Esophagus squamous epithelium (tissue), 5 donors: ENCODE results near the gene DCAKD. TPM values are rescaled to one million over a fixed set of nuclear protein-coding genes. Genes with fewer than 3 reads are reported as not detected.

Experiments used
- DNase-seq: peaks from one replicate; lab custom pipeline; 2025; lab: John Stamatoyannopoulos, UW
- H3K27ac ChIP-seq, 4 donors: fragments of 200-600 bp; sonication (generic); one replicate each; pipeline ENCODE4 v1.5.1; 2016 to 2019; ENCODE audit warnings: mild to moderate bottlenecking in 1 of 4
- H3K27me3 ChIP-seq, 4 donors: fragments of 200-600 bp; sonication (generic); 1 replicate in 3 of 4; 2 replicates in 1 of 4; pipeline versions ENCODE4 v1.5.1 to v1.6.0; 2017 to 2021; ENCODE audit warnings: antibody characterized with exemption in 1 of 4
- H3K36me3 ChIP-seq, 3 donors: fragments of 200-600 bp; sonication (generic); one replicate each; pipeline ENCODE4 v1.5.1; 2016 to 2019
- H3K4me1 ChIP-seq, 3 donors: fragments of 200-600 bp; sonication (generic); one replicate each; pipeline ENCODE4 v1.5.1; 2017 to 2019
- H3K4me3 ChIP-seq, 4 donors: fragments of 200-600 bp; sonication (generic); 1 replicate in 3 of 4; 2 replicates in 1 of 4; pipeline ENCODE4 v1.5.1; 2016 to 2019; ENCODE audit warnings: mild to moderate bottlenecking in 2 of 4, moderate library complexity in 1 of 4
- H3K9me3 ChIP-seq, 3 donors: fragments of 200-600 bp; sonication (generic); one replicate each; pipeline ENCODE4 v1.5.1; 2016 to 2019
- POLR2A ChIP-seq, 4 donors: fragments of 450-650 bp; IDR thresholded peaks; one replicate each; pipeline ENCODE4 v1.6.1; 2017; ENCODE audit warnings: antibody characterized with exemption in 4 of 4, mild to moderate bottlenecking in 4 of 4, moderate library complexity in 3 of 4
- WGBS, 2 donors: methylation state at CpG; one replicate each; pipeline ENCODE4 v1.1.5; 2018; 5-methylcytosine and 5-hydroxymethylcytosine counted together
- intact Hi-C: fragments of 100-400 bp; cut with DNase I; formaldehyde crosslinking; loops from one replicate; pipeline ENCODE4 v1.15.0; 2022
- total RNA-seq, 4 donors: library from RNA; depleted of rRNA; stranded (reverse); fragments of >200 nt; gene quantifications; one replicate each; pipeline ENCODE4 v1.1.0, GENCODE V29; 2016
- TF ChIP-seq, protein P1 (sequence below), 6 experiments: fragments of 450-650 bp in 4 of 6; fragments of 200-600 bp in 2 of 6; sonication (generic) in 2 of 6; IDR thresholded peaks; one replicate each; pipeline ENCODE4 v1.5.1; 2016 to 2019; ENCODE audit warnings: antibody characterized with exemption in 6 of 6, mild to moderate bottlenecking in 4 of 6, moderate library complexity in 4 of 6
- donor health status: DM: yes; HTN: yes; CAD: no.

The DCAKD gene
- total RNA-seq, 4 donors from 2014 or later, result 23.8 to 44.1 (median 34.7) TPM

DNA sequence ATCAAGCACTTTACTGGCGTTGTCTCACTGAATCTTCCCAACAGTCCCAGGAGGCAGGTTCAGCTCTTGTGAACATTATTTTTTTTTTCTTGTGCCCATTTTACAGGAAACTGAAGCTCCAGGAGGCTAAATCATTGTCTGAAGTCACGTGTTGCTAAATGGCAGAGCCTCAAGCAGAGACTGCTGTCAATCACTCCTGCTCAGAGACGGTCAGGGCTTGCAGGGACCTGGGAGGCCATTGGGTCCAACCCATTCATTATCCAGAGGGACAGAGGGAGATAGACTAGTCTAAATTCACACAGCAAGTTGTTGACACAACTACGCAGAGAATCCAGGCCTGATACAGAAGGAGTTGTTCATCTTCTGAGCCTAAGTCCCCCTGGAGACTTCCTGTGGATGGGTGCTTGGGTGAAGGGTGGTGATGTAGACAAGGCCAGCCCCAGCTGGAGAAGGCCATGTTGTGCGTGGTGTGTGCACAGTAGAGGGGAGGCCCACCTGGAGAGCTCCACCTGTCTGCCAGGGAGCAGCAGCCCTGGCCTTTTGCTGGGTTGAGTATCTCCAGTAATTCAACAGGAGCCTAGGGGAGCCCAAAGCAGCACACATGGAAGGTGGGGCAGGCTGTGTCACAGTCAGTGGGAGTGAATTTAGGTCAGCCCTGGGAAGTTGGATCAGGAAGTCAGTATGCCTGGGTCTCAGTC lies 59.0 kb downstream of the DCAKD start:
- no peak for TF ChIP-seq POLR2A (IDR thresholded peaks at IDR 0.05)
- TF ChIP-seq, protein P1, sequence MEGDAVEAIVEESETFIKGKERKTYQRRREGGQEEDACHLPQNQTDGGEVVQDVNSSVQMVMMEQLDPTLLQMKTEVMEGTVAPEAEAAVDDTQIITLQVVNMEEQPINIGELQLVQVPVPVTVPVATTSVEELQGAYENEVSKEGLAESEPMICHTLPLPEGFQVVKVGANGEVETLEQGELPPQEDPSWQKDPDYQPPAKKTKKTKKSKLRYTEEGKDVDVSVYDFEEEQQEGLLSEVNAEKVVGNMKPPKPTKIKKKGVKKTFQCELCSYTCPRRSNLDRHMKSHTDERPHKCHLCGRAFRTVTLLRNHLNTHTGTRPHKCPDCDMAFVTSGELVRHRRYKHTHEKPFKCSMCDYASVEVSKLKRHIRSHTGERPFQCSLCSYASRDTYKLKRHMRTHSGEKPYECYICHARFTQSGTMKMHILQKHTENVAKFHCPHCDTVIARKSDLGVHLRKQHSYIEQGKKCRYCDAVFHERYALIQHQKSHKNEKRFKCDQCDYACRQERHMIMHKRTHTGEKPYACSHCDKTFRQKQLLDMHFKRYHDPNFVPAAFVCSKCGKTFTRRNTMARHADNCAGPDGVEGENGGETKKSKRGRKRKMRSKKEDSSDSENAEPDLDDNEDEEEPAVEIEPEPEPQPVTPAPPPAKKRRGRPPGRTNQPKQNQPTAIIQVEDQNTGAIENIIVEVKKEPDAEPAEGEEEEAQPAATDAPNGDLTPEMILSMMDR (IDR thresholded peaks at IDR 0.05), result no peak
- intact Hi-C loops, result no loop called here
- no peaks in the 10 kb centered on the region for H3K9me3 ChIP-seq
- H3K27me3 ChIP-seq, result peaks cover 0 to 38% (median 1%) of the 10 kb centered on the region in 4 donors
- H3K27ac ChIP-seq, result no peak overlapping the region
- no peak for DNase-seq
- no peak overlapping the region for H3K4me3 ChIP-seq
- whole genome bisulfite sequencing, 2 donors, result 79 to 80% methylated on average over 4 to 5 of the region's 5 CpGs
- no peaks in the 10 kb centered on the region for H3K36me3 ChIP-seq
- peaks cover 0 to 6% (median 5%) of the 10 kb centered on the region in 3 donors for H3K4me1 ChIP-seq

DNA sequence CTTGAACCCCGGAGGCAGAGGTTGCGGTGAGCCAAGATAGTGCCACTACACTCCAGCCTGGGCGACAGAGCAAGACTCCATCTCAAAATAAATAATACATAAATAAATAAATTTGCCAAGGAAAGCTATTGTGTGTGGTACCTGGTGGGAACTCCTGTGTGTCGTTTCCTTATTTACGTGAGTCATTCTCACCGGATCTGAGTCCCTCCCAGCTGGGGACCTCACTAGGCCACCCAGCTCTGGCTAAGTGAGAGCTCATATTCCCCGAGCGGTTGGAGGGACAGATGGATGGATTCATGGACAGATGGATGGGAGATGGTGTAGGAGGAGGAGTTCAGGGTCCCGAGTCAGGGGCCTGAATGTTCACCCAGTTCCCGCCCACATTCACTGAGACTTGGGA lies 60.4 kb downstream of the DCAKD start:
- no peak for DNase-seq
- Histone ChIP-seq H3K27me3 (peaks cover 0 to 48% (median 1%) of the 10 kb centered on the region in 4 donors), H3K9me3 (no peaks in the 10 kb centered on the region), H3K4me3 (no peak overlapping the region), H3K4me1 (peaks cover 0 to 10% (median 8%) of the 10 kb centered on the region in 3 donors), H3K27ac (no peak overlapping the region), H3K36me3 (no peaks in the 10 kb centered on the region)
- intact Hi-C loops, result no loop called here
- TF ChIP-seq, protein P1 (IDR thresholded peaks at IDR 0.05), result no peak
- TF ChIP-seq POLR2A (IDR thresholded peaks at IDR 0.05), result no peak
- WGBS, 2 donors, result 64 to 75% methylated on average over 9 to 10 of the region's 10 CpGs

DNA sequence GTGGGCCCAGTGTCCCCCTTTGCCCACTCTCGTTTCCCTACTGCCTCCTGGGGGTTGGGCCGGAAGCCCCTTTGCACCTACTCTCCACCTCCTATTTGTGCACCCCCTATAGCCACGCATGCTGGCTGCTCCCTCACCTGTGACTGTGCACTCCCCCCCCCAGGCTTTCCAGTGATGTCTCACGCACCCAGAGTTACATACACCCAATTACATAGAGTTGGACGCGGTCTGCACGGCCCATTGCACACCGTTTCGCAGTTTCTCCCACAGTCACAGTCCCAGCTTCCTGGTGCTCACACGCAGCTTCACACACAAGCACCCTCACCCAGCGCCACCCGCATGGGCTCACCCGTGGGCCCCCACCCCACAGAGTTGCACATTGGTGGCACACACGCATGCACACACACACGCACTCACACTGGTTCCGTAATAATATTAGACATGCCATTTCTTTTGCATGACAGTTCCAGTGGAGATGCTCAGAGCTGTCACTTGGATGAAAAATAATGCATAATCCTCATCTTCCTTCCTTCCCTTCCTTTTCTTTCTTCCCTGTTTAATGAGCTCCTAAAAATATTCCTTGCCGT lies 61.8 kb downstream of the DCAKD start:
- WGBS, 2 donors, result 87 to 88% methylated on average over 16 to 17 of the region's 17 CpGs
- H3K4me1 ChIP-seq, result peaks cover 0 to 10% (median 8%) of the 10 kb centered on the region in 3 donors
- no peaks in the 10 kb centered on the region for H3K9me3 ChIP-seq
- DNase-seq, result no peak
- no peak overlapping the region for H3K27ac ChIP-seq
- no peaks in the 10 kb centered on the region for H3K36me3 ChIP-seq
- no peak for TF ChIP-seq POLR2A (IDR thresholded peaks at IDR 0.05)
- TF ChIP-seq, protein P1 (IDR thresholded peaks at IDR 0.05), result no peak
- peaks cover 0 to 51% (median 1%) of the 10 kb centered on the region in 4 donors for H3K27me3 ChIP-seq
- H3K4me3 ChIP-seq, result no peak overlapping the region
- intact Hi-C loops, result no loop called here

DNA sequence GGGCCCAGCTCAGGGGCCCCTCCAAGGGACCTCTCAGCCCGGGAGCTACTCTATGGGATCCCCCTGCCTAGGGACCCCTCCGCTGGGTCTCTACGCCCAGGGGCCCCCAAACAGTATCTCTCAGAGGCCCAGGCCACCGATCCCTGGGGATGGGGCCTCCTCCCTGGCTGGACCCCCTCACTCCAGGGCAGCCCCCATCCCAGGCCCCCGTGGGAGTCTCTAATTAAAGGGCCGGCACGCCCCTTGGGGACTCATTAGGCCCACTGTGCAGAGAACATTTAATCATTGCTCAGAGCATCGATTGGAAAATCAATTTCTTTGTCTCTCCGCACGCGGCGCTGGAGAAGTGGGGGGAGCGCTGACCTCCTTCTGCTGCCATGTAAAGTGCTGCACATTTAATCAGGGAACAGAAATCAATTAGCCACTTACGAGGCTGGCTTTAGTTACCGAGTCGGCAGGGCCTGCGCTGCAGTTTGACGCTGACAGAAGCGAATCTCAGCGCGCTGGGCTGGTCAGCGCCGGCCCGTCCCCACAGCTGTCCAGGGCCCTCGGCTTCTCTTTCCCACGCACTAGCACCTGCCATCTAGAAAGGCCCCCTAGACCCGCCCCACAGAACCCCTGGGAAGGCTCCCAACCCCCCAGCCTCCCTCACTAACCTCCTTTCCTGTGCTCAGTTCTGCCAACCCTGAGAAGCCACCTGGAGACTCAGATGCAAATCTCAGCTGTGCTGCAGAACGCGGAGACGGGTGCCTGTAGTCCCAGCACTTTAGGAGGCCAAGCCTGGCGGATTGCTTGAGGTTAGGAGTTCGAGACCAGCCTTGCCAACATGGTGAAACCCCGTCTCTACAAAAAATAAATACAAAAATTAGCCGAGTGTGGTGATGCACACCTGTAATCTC lies 63.1 kb downstream of the DCAKD start:
- Histone ChIP-seq H3K27ac (no peak overlapping the region), H3K36me3 (no peaks in the 10 kb centered on the region), H3K4me1 (peaks cover 0 to 10% (median 8%) of the 10 kb centered on the region in 3 donors), H3K4me3 (no peak overlapping the region), H3K27me3 (peaks cover 0 to 51% (median 1%) of the 10 kb centered on the region in 4 donors), H3K9me3 (no peaks in the 10 kb centered on the region)
- no peak for DNase-seq
- intact Hi-C loops, result no loop called here
- whole genome bisulfite sequencing, 2 donors, result 67 to 75% methylated on average over 12 to 14 of the region's 34 CpGs
- no peak for TF ChIP-seq POLR2A (IDR thresholded peaks at IDR 0.05)
- TF ChIP-seq, protein P1 (IDR thresholded peaks at IDR 0.05), result no peak
